WTC11 (cell line): ENCODE results near the gene NPAS1. TPM values are rescaled to one million over a fixed set of nuclear protein-coding genes. Genes with fewer than 3 reads are reported as not detected.
A peak's percentile ranks its signal among the peaks of the same experiment; 100 is the strongest.

Source experiments
- ATAC-seq: fragments of 200-7000 bp; cut with Tn5 transposase; 2 replicates; pipeline ENCODE4 v1.10.0; 2021; ENCODE audit warnings: mild to moderate bottlenecking, moderate library complexity
- CTCF ChIA-PET: fragments of 300-600 bp; sonication (Branson Sonifier 250); formaldehyde crosslinking; loops from one replicate; lab custom pipeline; 2021; ENCODE audit warnings: antibody characterized with exemption; lab: Charles Lee
- POLR2A ChIA-PET: fragments of 350-600 bp; sonication (Branson Sonifier 250); formaldehyde crosslinking; loops from one replicate; lab custom pipeline; 2021; ENCODE audit warnings: antibody characterized with exemption; lab: Charles Lee
- DNase-seq: peaks from one replicate; pipeline ENCODE4 v3.0.0; 2021; ENCODE audit warnings: low spot score
- H3K27ac Mint-ChIP-seq: 2 replicates; pipeline ENCODE4 v1.8.0; 2021; ENCODE audit warnings: mixed read lengths
- H3K27me3 Mint-ChIP-seq: 2 replicates; pipeline ENCODE4 v1.8.0; 2021; ENCODE audit warnings: low read depth, mild to moderate bottlenecking, moderate library complexity, mixed read lengths
- H3K36me3 Mint-ChIP-seq: 2 replicates; pipeline ENCODE4 v1.8.0; 2021; ENCODE audit warnings: mixed read lengths
- H3K4me1 Mint-ChIP-seq: 2 replicates; pipeline ENCODE4 v1.8.0; 2022; ENCODE audit warnings: mixed read lengths
- H3K4me3 Mint-ChIP-seq: 2 replicates; pipeline ENCODE4 v1.8.0; 2021; ENCODE audit warnings: mild to moderate bottlenecking, moderate library complexity, mixed read lengths
- H3K9me3 Mint-ChIP-seq: 2 replicates; pipeline ENCODE4 v1.8.0; 2021; ENCODE audit warnings: mixed read lengths
- ATF1 ChIP-seq: sonication (generic); formaldehyde crosslinking; IDR thresholded peaks from 2 replicates; pipeline ENCODE4 v1.8.1; 2023; ENCODE audit warnings: mild to moderate bottlenecking, moderate library complexity, missing genetic modification reagents
- ATF2 ChIP-seq: sonication (generic); formaldehyde crosslinking; IDR thresholded peaks from 2 replicates; pipeline ENCODE4 v1.8.1; 2022; ENCODE audit warnings: low read depth, missing genetic modification reagents, borderline replicate concordance
- CTCF ChIP-seq: fragments of 200-600 bp; IDR thresholded peaks from 2 replicates; pipeline ENCODE4 v1.8.0; 2022; ENCODE audit warnings: antibody characterized with exemption
- ERG ChIP-seq: fragments of 250-450 bp; sonication (Bioruptor Pico); IDR thresholded peaks from 2 replicates; pipeline ENCODE4 v1.8.0; 2021; ENCODE audit warnings: mild to moderate bottlenecking
- OVOL2 ChIP-seq: fragments of 250-450 bp; sonication (Bioruptor Pico); IDR thresholded peaks from 2 replicates; pipeline ENCODE4 v1.9.0; 2021; ENCODE audit warnings: mild to moderate bottlenecking, borderline replicate concordance
- PRDM15 ChIP-seq: sonication (generic); formaldehyde crosslinking; IDR thresholded peaks from 2 replicates; pipeline ENCODE4 v1.8.0; 2022; ENCODE audit warnings: missing genetic modification reagents
- RORB ChIP-seq: fragments of 250-450 bp; sonication (Bioruptor Pico); IDR thresholded peaks from 2 replicates; pipeline ENCODE4 v1.9.0; 2021; ENCODE audit warnings: mild to moderate bottlenecking
- SMAD3 ChIP-seq: sonication (generic); formaldehyde crosslinking; IDR thresholded peaks from 2 replicates; pipeline ENCODE4 v1.8.0; 2022; ENCODE audit warnings: missing genetic modification reagents, mild to moderate bottlenecking, borderline replicate concordance
- SMAD4 ChIP-seq: sonication (generic); formaldehyde crosslinking; IDR thresholded peaks from 2 replicates; pipeline ENCODE4 v1.8.0; 2022; ENCODE audit warnings: mild to moderate bottlenecking, missing genetic modification reagents
- TEAD1 ChIP-seq: sonication (generic); formaldehyde crosslinking; IDR thresholded peaks from 2 replicates; pipeline ENCODE4 v1.8.0; 2022; ENCODE audit warnings: mild to moderate bottlenecking, missing genetic modification reagents
- ZMAT4 ChIP-seq: fragments of 250-450 bp; sonication (Bioruptor Pico); IDR thresholded peaks from 2 replicates; pipeline ENCODE4 v1.9.0; 2021; ENCODE audit warnings: mild to moderate bottlenecking
- ZNF138 ChIP-seq: sonication (generic); formaldehyde crosslinking; conservative IDR thresholded peaks from 2 replicates; pipeline ENCODE4 v1.8.1; 2022; ENCODE audit warnings: mild to moderate bottlenecking, moderate library complexity, missing genetic modification reagents
- ZNF317 ChIP-seq: sonication (generic); formaldehyde crosslinking; IDR thresholded peaks from 2 replicates; pipeline ENCODE4 v1.8.1; 2023; ENCODE audit warnings: low read depth, mild to moderate bottlenecking, moderate library complexity, missing genetic modification reagents, borderline replicate concordance
- ZNF423 ChIP-seq: fragments of 250-450 bp; sonication (Bioruptor Pico); IDR thresholded peaks from 2 replicates; pipeline ENCODE4 v2.1.2; 2022; ENCODE audit warnings: mild to moderate bottlenecking, moderate library complexity
- total RNA-seq: library from RNA; stranded (reverse); gene quantifications from 3 replicates; pipeline ENCODE4 v1.2.3, GENCODE V29; 2021
- TF ChIP-seq, protein P1 (sequence below): sonication (generic); formaldehyde crosslinking; IDR thresholded peaks from 2 replicates; pipeline ENCODE4 v1.8.1; 2023; ENCODE audit warnings: mild to moderate bottlenecking, missing genetic modification reagents
- TF ChIP-seq, protein P2 (sequence below): sonication (generic); formaldehyde crosslinking; IDR thresholded peaks from 2 replicates; pipeline ENCODE4 v1.8.0; 2023; ENCODE audit warnings: mild to moderate bottlenecking, missing genetic modification reagents

Gene NPAS1
- total RNA-seq, 1 experiment from 2014 or later, result 6.8 TPM

DNA sequence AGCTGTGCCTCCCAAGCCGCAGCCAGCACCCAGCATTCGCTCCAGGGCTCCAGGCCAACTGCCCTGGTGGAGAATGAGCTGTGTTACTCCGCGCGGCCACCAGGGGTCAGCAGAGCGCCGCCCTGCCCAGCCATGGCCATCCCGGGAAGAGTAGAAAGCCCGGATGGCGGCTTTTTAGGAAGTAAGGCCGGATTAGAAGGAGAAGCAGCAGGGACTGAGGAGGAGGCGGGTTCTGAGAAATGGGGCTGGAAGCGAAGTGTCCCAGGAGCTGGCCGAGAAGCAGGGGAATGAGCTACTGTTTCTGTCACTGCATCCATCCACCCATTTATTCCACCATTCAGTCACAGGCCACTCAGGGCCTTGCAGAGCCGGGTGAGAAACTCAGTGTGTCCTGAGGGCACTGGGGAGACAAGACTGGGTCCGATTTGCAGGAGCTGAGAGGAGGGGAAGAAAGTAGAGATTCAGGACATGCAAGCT is 6.6 kb upstream of the NPAS1 start:
- Mint-ChIP-seq H3K27ac (peak overlapping the region; percentile 81), H3K27me3 (peaks cover 34% of the 10 kb centered on the region), H3K4me1 (peaks cover 4% of the 10 kb centered on the region), H3K36me3 (peaks cover 3% of the 10 kb centered on the region), H3K9me3 (peaks cover 11% of the 10 kb centered on the region), H3K4me3 (no peak overlapping the region; the same call in 1 of the 2 replicates)
- TF ChIP-seq ZMAT4 (CRISPR knock-in tag) (no peak), CTCF (peak; percentile 98), ERG (CRISPR knock-in tag) (no peak), PRDM15 (peak; percentile 86), ZNF317 (no peak), SMAD3 (CRISPR knock-in tag) (no peak), SMAD4 (no peak), ZNF423 (CRISPR knock-in tag) (peak; percentile 42; the same call in 1 of the 2 replicates)
- TF ChIP-seq, protein P1, sequence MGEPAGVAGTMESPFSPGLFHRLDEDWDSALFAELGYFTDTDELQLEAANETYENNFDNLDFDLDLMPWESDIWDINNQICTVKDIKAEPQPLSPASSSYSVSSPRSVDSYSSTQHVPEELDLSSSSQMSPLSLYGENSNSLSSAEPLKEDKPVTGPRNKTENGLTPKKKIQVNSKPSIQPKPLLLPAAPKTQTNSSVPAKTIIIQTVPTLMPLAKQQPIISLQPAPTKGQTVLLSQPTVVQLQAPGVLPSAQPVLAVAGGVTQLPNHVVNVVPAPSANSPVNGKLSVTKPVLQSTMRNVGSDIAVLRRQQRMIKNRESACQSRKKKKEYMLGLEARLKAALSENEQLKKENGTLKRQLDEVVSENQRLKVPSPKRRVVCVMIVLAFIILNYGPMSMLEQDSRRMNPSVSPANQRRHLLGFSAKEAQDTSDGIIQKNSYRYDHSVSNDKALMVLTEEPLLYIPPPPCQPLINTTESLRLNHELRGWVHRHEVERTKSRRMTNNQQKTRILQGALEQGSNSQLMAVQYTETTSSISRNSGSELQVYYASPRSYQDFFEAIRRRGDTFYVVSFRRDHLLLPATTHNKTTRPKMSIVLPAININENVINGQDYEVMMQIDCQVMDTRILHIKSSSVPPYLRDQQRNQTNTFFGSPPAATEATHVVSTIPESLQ (CRISPR knock-in tag), result no peak
- TF ChIP-seq, protein P2, sequence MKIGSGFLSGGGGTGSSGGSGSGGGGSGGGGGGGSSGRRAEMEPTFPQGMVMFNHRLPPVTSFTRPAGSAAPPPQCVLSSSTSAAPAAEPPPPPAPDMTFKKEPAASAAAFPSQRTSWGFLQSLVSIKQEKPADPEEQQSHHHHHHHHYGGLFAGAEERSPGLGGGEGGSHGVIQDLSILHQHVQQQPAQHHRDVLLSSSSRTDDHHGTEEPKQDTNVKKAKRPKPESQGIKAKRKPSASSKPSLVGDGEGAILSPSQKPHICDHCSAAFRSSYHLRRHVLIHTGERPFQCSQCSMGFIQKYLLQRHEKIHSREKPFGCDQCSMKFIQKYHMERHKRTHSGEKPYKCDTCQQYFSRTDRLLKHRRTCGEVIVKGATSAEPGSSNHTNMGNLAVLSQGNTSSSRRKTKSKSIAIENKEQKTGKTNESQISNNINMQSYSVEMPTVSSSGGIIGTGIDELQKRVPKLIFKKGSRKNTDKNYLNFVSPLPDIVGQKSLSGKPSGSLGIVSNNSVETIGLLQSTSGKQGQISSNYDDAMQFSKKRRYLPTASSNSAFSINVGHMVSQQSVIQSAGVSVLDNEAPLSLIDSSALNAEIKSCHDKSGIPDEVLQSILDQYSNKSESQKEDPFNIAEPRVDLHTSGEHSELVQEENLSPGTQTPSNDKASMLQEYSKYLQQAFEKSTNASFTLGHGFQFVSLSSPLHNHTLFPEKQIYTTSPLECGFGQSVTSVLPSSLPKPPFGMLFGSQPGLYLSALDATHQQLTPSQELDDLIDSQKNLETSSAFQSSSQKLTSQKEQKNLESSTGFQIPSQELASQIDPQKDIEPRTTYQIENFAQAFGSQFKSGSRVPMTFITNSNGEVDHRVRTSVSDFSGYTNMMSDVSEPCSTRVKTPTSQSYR (CRISPR knock-in tag), result 0 out of 2 replicates have a peak, but pooled peaks have one; percentile 24
- POLR2A ChIA-PET, result interaction anchor here (0.9 to 1.0 kb wide), 3 partner anchors 35 to 213 kb away, joined by 3 read pairs; no protein-coding TSS in a partner anchor
- CTCF ChIA-PET, result interaction anchor here (0.6 to 2.5 kb wide), 76 partner anchors 9 to 415 kb away, joined by 3 to 58 read pairs (median 4); partner anchors contain the start of genes CALM3, CCDC9, INAFM1 and SAE1
- ATAC-seq, result peak; percentile 96
- DNase-seq, result peak; percentile 91

GRCh38 chr19:47018923-47019322 is 714 bp upstream of the NPAS1 start:
- POLR2A ChIA-PET, result no interaction called here
- TF ChIP-seq ATF2 (no peak), ZNF138 (CRISPR knock-in tag) (no peak), ATF1 (no peak), TEAD1 (CRISPR knock-in tag) (no peak), RORB (no peak), OVOL2 (CRISPR knock-in tag) (no peak)
- TF ChIP-seq, protein P2 (CRISPR knock-in tag), result no peak

More at GRCh38 chr19:47018923-47019322, 714 bp upstream of the NPAS1 start:
- Mint-ChIP-seq H3K27me3 (peaks cover 72% of the 10 kb centered on the region), H3K9me3 (no peaks in the 10 kb centered on the region), H3K4me1 (peaks cover 10% of the 10 kb centered on the region), H3K36me3 (no peaks in the 10 kb centered on the region), H3K4me3 (peak overlapping the region; percentile 62), H3K27ac (no peak overlapping the region)
- ATAC-seq (no peak), DNase-seq (no peak)
- CTCF ChIA-PET, result interaction anchor here (0.7 to 2.6 kb wide), 12 partner anchors 10 to 330 kb away, joined by 3 to 16 read pairs (median 3); partner anchors contain the start of gene DHX34
